ENCODE measurements around the gene AUTS2.

DNA sequence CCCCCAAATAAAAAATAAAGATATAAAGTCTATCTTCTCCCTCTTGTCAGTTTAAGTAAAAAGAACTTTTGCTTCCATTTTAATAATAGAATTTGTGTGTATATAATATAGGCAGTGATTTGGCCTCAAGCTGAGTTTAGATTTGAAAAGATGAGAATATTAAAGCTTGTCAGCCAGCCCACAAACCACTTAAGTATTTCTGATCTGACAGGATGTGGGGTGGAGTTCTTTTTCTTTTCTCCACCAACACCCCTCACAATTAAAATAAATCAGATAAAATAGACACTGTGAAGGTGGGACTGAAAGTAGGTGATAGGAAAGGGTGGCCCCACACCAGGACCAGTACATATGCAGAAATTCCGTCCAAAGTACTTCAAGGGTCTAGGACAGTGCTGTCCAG lies 714.1 kb downstream of the AUTS2 start:
- TF ChIP-seq POLR2G (IDR thresholded peaks at IDR 0.05; ENCODE audit: low read depth, low read length) = no peak
- no peak for TF ChIP-seq FOXK2 (conservative IDR thresholded peaks at IDR 0.05 in 1 of 2, IDR thresholded peaks at IDR 0.05 in 1 of 2; ENCODE audit: low read depth in 2 of 2)
- TF ChIP-seq, protein P1, sequence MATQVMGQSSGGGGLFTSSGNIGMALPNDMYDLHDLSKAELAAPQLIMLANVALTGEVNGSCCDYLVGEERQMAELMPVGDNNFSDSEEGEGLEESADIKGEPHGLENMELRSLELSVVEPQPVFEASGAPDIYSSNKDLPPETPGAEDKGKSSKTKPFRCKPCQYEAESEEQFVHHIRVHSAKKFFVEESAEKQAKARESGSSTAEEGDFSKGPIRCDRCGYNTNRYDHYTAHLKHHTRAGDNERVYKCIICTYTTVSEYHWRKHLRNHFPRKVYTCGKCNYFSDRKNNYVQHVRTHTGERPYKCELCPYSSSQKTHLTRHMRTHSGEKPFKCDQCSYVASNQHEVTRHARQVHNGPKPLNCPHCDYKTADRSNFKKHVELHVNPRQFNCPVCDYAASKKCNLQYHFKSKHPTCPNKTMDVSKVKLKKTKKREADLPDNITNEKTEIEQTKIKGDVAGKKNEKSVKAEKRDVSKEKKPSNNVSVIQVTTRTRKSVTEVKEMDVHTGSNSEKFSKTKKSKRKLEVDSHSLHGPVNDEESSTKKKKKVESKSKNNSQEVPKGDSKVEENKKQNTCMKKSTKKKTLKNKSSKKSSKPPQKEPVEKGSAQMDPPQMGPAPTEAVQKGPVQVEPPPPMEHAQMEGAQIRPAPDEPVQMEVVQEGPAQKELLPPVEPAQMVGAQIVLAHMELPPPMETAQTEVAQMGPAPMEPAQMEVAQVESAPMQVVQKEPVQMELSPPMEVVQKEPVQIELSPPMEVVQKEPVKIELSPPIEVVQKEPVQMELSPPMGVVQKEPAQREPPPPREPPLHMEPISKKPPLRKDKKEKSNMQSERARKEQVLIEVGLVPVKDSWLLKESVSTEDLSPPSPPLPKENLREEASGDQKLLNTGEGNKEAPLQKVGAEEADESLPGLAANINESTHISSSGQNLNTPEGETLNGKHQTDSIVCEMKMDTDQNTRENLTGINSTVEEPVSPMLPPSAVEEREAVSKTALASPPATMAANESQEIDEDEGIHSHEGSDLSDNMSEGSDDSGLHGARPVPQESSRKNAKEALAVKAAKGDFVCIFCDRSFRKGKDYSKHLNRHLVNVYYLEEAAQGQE (IDR thresholded peaks at IDR 0.05; ENCODE audit: borderline replicate concordance) = no peak
- TF ChIP-seq, protein P1 (CRISPR knock-in tag; IDR thresholded peaks at IDR 0.05; ENCODE audit: low read depth) = no peak
- TF ChIP-seq SP1 (CRISPR knock-in tag; IDR thresholded peaks at IDR 0.05) = no peak
- no peak for TF ChIP-seq ATF1 (CRISPR knock-in tag; IDR thresholded peaks at IDR 0.05)
- no peak for TF ChIP-seq ATF1 (tag; IDR thresholded peaks at IDR 0.05)
- TF ChIP-seq CHD2 (IDR thresholded peaks at IDR 0.05; ENCODE audit: low read depth, low read length) = no peak
- TF ChIP-seq TRIM28 (IDR thresholded peaks at IDR 0.05) = no peak
- no peak for TF ChIP-seq CTCF (IDR thresholded peaks at IDR 0.05 in 2 of 3, conservative IDR thresholded peaks at IDR 0.05 in 1 of 3; ENCODE audit: insufficient read depth in 2 of 3, low read depth in 1 of 3, low read length in 3 of 3)
- TF ChIP-seq POLR3A (IDR thresholded peaks at IDR 0.05; ENCODE audit: borderline replicate concordance, extremely low read depth, insufficient read depth, insufficient read length) = no peak
- no peak for TF ChIP-seq MTA3 (IDR thresholded peaks at IDR 0.05; ENCODE audit: borderline replicate concordance)
- TF ChIP-seq NBN (IDR thresholded peaks at IDR 0.05; ENCODE audit: low read depth) = no peak
- TF ChIP-seq ZNF639 (CRISPR knock-in tag; conservative IDR thresholded peaks at IDR 0.05 in 1 of 2, IDR thresholded peaks at IDR 0.05 in 1 of 2) = no peak
- TF ChIP-seq, protein P2, sequence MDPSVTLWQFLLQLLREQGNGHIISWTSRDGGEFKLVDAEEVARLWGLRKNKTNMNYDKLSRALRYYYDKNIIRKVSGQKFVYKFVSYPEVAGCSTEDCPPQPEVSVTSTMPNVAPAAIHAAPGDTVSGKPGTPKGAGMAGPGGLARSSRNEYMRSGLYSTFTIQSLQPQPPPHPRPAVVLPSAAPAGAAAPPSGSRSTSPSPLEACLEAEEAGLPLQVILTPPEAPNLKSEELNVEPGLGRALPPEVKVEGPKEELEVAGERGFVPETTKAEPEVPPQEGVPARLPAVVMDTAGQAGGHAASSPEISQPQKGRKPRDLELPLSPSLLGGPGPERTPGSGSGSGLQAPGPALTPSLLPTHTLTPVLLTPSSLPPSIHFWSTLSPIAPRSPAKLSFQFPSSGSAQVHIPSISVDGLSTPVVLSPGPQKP (CRISPR knock-in tag; IDR thresholded peaks at IDR 0.05) = no peak
